Loucy (cell line): Measurements from ENCODE around the gene MYOM3.

ENCODE experiments used
- H2AFZ ChIP-seq: fragments of 200-600 bp; sonication (generic); 2 replicates; pipeline ENCODE4 v1.6.0; 2016; ENCODE audit warnings: antibody characterized with exemption, mild to moderate bottlenecking, low read length, moderate library complexity
- H3F3A ChIP-seq: fragments of 200-600 bp; 2 replicates; pipeline ENCODE4 v1.6.0; 2016; ENCODE audit warnings: antibody characterized with exemption, low read depth, mild to moderate bottlenecking
- H3K27me3 ChIP-seq: fragments of 200-600 bp; sonication (generic); 2 replicates; pipeline ENCODE4 v1.6.1; 2014; ENCODE audit warnings: low read length, mild to moderate bottlenecking; ENCODE audit not compliant: insufficient read depth, poor library complexity, severe bottlenecking
- H3K36me3 ChIP-seq: fragments of 200-600 bp; sonication (generic); 2 replicates; pipeline ENCODE4 v1.6.1; 2016; ENCODE audit warnings: low read length; ENCODE audit not compliant: insufficient read depth
- H3K4me1 ChIP-seq: fragments of 200-600 bp; sonication (generic); 2 replicates; pipeline ENCODE4 v1.5.1; 2014; ENCODE audit warnings: low read length, mild to moderate bottlenecking; ENCODE audit not compliant: insufficient read depth, poor library complexity, severe bottlenecking
- H3K4me2 ChIP-seq: fragments of 200-600 bp; sonication (generic); 2 replicates; pipeline ENCODE4 v1.6.0; 2014; ENCODE audit warnings: antibody characterized with exemption, low read length, low read depth, mild to moderate bottlenecking; ENCODE audit not compliant: poor library complexity, severe bottlenecking
- H3K4me3 ChIP-seq: fragments of 200-600 bp; sonication (generic); 2 replicates; pipeline ENCODE4 v1.5.1; 2014; ENCODE audit warnings: low read length, mild to moderate bottlenecking, mixed read lengths; ENCODE audit not compliant: poor library complexity, severe bottlenecking
- H3K79me2 ChIP-seq: fragments of 200-600 bp; sonication (generic); 2 replicates; pipeline ENCODE4 v1.6.1; 2014; ENCODE audit warnings: low read length; ENCODE audit not compliant: insufficient read depth
- H3K9ac ChIP-seq: fragments of 200-600 bp; sonication (generic); 2 replicates; pipeline ENCODE4 v1.6.0; 2014; ENCODE audit warnings: mild to moderate bottlenecking, low read depth, low read length, moderate library complexity; ENCODE audit not compliant: poor library complexity, severe bottlenecking
- H3K9me2 ChIP-seq: fragments of 200-600 bp; sonication (generic); replicated peaks from 2 replicates; pipeline ENCODE4 v1.6.1; 2016; ENCODE audit warnings: low read depth, low read length, mixed read lengths
- H3K9me3 ChIP-seq: fragments of 200-600 bp; sonication (generic); 2 replicates; pipeline ENCODE4 v1.6.1; 2014; ENCODE audit warnings: mild to moderate bottlenecking, antibody characterized with exemption, low read length, low read depth; ENCODE audit not compliant: insufficient read depth
- H4K20me1 ChIP-seq: fragments of 200-600 bp; sonication (generic); 2 replicates; pipeline ENCODE4 v1.6.0; 2014; ENCODE audit warnings: antibody characterized with exemption, low read length, mild to moderate bottlenecking; ENCODE audit not compliant: insufficient read depth, poor library complexity, severe bottlenecking
- EZH2phosphoT487 ChIP-seq: fragments of 200-600 bp; IDR thresholded peaks from 2 replicates; pipeline ENCODE4 v1.6.1; 2018; ENCODE audit warnings: antibody characterized with exemption, mild to moderate bottlenecking, moderate library complexity, borderline replicate concordance
- TF ChIP-seq, protein P1 (sequence below): fragments of 200-600 bp; sonication (generic); conservative IDR thresholded peaks from 2 replicates; pipeline ENCODE4 v1.5.1; 2014; ENCODE audit warnings: mild to moderate bottlenecking, antibody characterized with exemption, low read length

The MYOM3 gene

DNA sequence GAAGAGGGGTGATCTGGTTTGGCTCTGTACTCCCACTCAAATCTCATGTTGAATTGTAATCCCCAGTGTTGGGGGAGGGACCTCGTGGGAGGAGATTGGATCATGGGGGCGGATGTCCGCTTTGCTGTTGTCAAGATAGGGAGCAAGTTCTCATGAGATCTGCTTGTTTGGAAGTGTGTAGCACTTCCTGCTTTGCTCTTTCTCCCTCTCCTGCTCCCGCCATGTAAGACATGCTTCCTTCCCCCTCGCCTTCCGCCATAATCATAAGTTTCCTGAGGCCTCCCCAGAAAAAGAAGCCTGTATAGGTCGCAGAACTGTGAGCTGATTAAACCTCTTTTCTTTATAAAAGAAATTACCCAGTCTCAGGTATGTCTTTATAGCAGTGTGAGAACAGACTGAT is 27.9 kb downstream of the MYOM3 start:
- no peaks in the 10 kb centered on the region for H3K27me3 ChIP-seq
- H4K20me1 ChIP-seq: no peaks in the 10 kb centered on the region
- no peaks in the 10 kb centered on the region for H3F3A ChIP-seq

DNA sequence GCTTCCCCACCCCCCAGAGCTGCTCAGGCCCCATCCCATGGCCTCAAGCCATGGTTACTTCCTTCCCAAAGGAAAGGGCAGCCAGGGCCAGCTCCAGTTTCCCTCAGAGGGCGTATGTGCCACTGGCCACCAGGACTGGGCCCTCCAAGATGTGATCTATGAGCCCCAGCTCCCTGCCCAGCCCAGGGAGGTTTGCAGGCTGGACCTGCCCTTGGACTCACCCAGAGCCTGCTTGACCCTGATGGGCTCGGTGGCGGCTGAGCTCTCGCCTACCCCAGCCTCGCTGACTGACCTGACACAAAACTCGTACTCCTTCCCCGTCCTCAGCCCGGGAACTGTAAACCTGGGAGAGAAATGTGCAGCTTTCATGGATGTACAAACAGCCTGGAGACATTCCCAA is 29.6 kb downstream of the MYOM3 start:
- Histone ChIP-seq H2AFZ (no peak overlapping the region), H3F3A (no peaks in the 10 kb centered on the region), H3K79me2 (no peaks in the 10 kb centered on the region), H3K9ac (no peak overlapping the region), H3K27me3 (no peaks in the 10 kb centered on the region), H3K9me2 (no peaks in the 10 kb centered on the region), H3K4me3 (no peak overlapping the region), H3K9me3 (no peaks in the 10 kb centered on the region), H4K20me1 (no peaks in the 10 kb centered on the region), H3K36me3 (no peaks in the 10 kb centered on the region), H3K4me2 (no peak overlapping the region), H3K4me1 (no peaks in the 10 kb centered on the region)
- TF ChIP-seq, protein P1, sequence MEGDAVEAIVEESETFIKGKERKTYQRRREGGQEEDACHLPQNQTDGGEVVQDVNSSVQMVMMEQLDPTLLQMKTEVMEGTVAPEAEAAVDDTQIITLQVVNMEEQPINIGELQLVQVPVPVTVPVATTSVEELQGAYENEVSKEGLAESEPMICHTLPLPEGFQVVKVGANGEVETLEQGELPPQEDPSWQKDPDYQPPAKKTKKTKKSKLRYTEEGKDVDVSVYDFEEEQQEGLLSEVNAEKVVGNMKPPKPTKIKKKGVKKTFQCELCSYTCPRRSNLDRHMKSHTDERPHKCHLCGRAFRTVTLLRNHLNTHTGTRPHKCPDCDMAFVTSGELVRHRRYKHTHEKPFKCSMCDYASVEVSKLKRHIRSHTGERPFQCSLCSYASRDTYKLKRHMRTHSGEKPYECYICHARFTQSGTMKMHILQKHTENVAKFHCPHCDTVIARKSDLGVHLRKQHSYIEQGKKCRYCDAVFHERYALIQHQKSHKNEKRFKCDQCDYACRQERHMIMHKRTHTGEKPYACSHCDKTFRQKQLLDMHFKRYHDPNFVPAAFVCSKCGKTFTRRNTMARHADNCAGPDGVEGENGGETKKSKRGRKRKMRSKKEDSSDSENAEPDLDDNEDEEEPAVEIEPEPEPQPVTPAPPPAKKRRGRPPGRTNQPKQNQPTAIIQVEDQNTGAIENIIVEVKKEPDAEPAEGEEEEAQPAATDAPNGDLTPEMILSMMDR: no peak
- TF ChIP-seq EZH2phosphoT487: no peak

More for the DNA sequence above, 27.9 kb downstream of the MYOM3 start:
- no peaks in the 10 kb centered on the region for H3K4me1 ChIP-seq
- no peaks in the 10 kb centered on the region for H3K79me2 ChIP-seq
- no peak for TF ChIP-seq EZH2phosphoT487
- TF ChIP-seq, protein P1: no peak
- no peak overlapping the region for H3K4me3 ChIP-seq
- no peaks in the 10 kb centered on the region for H3K9me3 ChIP-seq
- H3K9ac ChIP-seq: no peak overlapping the region
- no peak overlapping the region for H3K4me2 ChIP-seq
- no peak overlapping the region for H2AFZ ChIP-seq
- no peaks in the 10 kb centered on the region for H3K36me3 ChIP-seq
- H3K9me2 ChIP-seq: no peaks in the 10 kb centered on the region

DNA sequence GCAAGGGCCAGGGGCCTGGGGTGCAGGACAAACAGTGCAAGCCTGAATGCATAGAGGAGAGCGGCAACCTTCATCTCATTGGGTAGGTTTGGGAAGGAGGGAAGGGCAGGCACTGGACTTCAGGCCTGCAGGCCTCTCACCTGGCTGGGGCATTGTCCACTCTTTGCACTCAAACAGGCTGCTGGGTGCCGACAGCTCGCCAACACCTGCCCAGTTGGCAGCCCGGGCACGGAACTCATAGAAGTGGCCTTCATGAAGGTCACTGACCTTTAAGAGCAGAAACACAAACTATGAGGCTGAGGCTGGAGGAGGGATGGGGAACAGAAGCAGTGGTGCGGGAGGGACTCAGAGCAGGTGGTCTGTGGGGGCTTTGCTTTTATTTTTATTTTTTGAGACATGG is 30.7 kb downstream of the MYOM3 start:
- Histone ChIP-seq H3K27me3 (no peaks in the 10 kb centered on the region), H4K20me1 (no peaks in the 10 kb centered on the region), H3K79me2 (no peaks in the 10 kb centered on the region), H2AFZ (no peak overlapping the region), H3K9me2 (no peaks in the 10 kb centered on the region), H3K9ac (no peak overlapping the region), H3K4me1 (no peaks in the 10 kb centered on the region), H3K4me3 (no peak overlapping the region), H3K36me3 (no peaks in the 10 kb centered on the region), H3K9me3 (no peaks in the 10 kb centered on the region), H3F3A (no peaks in the 10 kb centered on the region), H3K4me2 (no peak overlapping the region)
- no peak for TF ChIP-seq EZH2phosphoT487
- TF ChIP-seq, protein P1: no peak
